B cell (primary cell): Measurements from ENCODE around the gene SLC22A24.

ENCODE experiments used
- EZH2 ChIP-seq: IDR thresholded peaks from 2 replicates; pipeline ENCODE4 v1.6.1; 2012; ENCODE audit warnings: borderline replicate concordance, low read depth, mild to moderate bottlenecking, moderate library complexity, low read length; ENCODE audit not compliant: insufficient read depth, poor library complexity, severe bottlenecking
- TF ChIP-seq, protein P1 (sequence below): fragments of 200-600 bp; IDR thresholded peaks from one replicate; pipeline ENCODE4 v1.8.0; 2022; ENCODE audit warnings: antibody characterized with exemption, mild to moderate bottlenecking

- TF ChIP-seq, protein P1, sequence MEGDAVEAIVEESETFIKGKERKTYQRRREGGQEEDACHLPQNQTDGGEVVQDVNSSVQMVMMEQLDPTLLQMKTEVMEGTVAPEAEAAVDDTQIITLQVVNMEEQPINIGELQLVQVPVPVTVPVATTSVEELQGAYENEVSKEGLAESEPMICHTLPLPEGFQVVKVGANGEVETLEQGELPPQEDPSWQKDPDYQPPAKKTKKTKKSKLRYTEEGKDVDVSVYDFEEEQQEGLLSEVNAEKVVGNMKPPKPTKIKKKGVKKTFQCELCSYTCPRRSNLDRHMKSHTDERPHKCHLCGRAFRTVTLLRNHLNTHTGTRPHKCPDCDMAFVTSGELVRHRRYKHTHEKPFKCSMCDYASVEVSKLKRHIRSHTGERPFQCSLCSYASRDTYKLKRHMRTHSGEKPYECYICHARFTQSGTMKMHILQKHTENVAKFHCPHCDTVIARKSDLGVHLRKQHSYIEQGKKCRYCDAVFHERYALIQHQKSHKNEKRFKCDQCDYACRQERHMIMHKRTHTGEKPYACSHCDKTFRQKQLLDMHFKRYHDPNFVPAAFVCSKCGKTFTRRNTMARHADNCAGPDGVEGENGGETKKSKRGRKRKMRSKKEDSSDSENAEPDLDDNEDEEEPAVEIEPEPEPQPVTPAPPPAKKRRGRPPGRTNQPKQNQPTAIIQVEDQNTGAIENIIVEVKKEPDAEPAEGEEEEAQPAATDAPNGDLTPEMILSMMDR = no peak
- no peak for TF ChIP-seq EZH2
Observed at GRCh38 chr11:63099555-63099954, 44.5 kb downstream of the SLC22A24 start.
